SK-N-SH treated with all-trans-retinoic acid at 6 μM for 48 hours (cell line): Measurements from ENCODE around the gene CALCB.

Experiments used
- ARNTL ChIP-seq: fragments of 450-650 bp; formaldehyde crosslinking; IDR thresholded peaks from 2 replicates; pipeline ENCODE4 v1.5.0; 2020; ENCODE audit warnings: low read depth, mild to moderate bottlenecking, moderate library complexity, borderline replicate concordance
- TOX ChIP-seq: fragments of 250-450 bp; sonication (Bioruptor Pico); IDR thresholded peaks from 2 replicates; pipeline ENCODE4 v1.8.0; 2021; ENCODE audit warnings: mild to moderate bottlenecking, moderate library complexity, borderline replicate concordance
- ZC3H10 ChIP-seq: fragments of 250-450 bp; sonication (Bioruptor Pico); IDR thresholded peaks from 2 replicates; pipeline ENCODE4 v1.5.1; 2021; ENCODE audit warnings: mild to moderate bottlenecking, moderate library complexity
- ZFP30 ChIP-seq: fragments of 450-650 bp; formaldehyde crosslinking; IDR thresholded peaks from 2 replicates; pipeline ENCODE4 v1.5.0; 2022; ENCODE audit warnings: mild to moderate bottlenecking, moderate library complexity

- TF ChIP-seq TOX (CRISPR knock-in tag), result no peak
- TF ChIP-seq ZC3H10, result no peak
- no peak for TF ChIP-seq ZFP30 (CRISPR knock-in tag)
- TF ChIP-seq ARNTL (CRISPR knock-in tag), result no peak
Observed at GRCh38 chr11:15113381-15113780, 40.0 kb downstream of the CALCB start.
